ENCODE measurements around the gene TMEM220. TPM values are rescaled to one million over a fixed set of nuclear protein-coding genes. Genes with fewer than 3 reads are reported as not detected.

The TMEM220 gene
- total RNA-seq, 1 experiment from 2014 or later, result 4.0 TPM

DNA sequence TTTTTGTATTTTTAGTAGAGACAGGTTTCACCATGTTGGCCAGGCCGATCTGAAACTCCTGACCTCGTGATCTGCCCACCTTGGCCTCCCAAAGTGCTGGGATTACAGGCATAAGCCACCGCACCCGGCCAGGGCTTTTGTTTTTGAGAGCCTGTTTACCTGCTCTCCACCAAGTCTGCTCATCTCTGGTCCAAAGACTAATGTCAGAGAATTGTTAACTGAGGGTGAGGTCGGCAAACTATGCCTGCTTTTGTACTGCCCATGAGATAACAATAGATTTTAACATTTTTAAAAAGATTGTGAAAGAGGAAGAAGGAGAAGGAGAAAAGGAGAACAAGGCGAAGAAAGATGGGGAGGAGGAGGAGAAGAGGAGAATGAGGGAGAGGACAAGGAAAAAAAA lies 48.1 kb upstream of the TMEM220 start:
- H3K27me3 Mint-ChIP-seq (ENCODE audit: low read depth), result no peaks in the 10 kb centered on the region
- H3K4me1 Mint-ChIP-seq, result peaks cover 9% of the 10 kb centered on the region
- ATAC-seq, result no peak
- ChIA-PET POLR2A (interaction anchor here (1.1 kb wide), 1 partner anchor 21 kb away, joined by 3 read pairs; no protein-coding TSS in a partner anchor), CTCF (interaction anchor here (1.0 to 1.1 kb wide), 2 partner anchors 24 to 67 kb away, joined by 3 read pairs; no protein-coding TSS in a partner anchor)
- TF ChIP-seq, protein P1, sequence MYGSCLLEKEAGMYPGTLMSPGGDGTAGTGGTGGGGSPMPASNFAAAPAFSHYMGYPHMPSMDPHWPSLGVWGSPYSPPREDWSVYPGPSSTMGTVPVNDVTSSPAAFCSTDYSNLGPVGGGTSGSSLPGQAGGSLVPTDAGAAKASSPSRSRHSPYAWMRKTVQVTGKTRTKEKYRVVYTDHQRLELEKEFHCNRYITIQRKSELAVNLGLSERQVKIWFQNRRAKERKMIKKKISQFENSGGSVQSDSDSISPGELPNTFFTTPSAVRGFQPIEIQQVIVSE (CRISPR knock-in tag; IDR thresholded peaks at IDR 0.05; ENCODE audit: borderline replicate concordance), result no peak
- TF ChIP-seq ZNF317 (CRISPR knock-in tag; IDR thresholded peaks at IDR 0.05; ENCODE audit: borderline replicate concordance, low read depth) (no peak), GABPB1 (CRISPR knock-in tag; IDR thresholded peaks at IDR 0.05) (no peak), GTF2I (CRISPR knock-in tag; conservative IDR thresholded peaks at IDR 0.05) (no peak)
- TF ChIP-seq, protein P2, sequence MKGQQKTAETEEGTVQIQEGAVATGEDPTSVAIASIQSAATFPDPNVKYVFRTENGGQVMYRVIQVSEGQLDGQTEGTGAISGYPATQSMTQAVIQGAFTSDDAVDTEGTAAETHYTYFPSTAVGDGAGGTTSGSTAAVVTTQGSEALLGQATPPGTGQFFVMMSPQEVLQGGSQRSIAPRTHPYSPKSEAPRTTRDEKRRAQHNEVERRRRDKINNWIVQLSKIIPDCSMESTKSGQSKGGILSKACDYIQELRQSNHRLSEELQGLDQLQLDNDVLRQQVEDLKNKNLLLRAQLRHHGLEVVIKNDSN (CRISPR knock-in tag; IDR thresholded peaks at IDR 0.05), result no peak
- TF ChIP-seq, protein P3, sequence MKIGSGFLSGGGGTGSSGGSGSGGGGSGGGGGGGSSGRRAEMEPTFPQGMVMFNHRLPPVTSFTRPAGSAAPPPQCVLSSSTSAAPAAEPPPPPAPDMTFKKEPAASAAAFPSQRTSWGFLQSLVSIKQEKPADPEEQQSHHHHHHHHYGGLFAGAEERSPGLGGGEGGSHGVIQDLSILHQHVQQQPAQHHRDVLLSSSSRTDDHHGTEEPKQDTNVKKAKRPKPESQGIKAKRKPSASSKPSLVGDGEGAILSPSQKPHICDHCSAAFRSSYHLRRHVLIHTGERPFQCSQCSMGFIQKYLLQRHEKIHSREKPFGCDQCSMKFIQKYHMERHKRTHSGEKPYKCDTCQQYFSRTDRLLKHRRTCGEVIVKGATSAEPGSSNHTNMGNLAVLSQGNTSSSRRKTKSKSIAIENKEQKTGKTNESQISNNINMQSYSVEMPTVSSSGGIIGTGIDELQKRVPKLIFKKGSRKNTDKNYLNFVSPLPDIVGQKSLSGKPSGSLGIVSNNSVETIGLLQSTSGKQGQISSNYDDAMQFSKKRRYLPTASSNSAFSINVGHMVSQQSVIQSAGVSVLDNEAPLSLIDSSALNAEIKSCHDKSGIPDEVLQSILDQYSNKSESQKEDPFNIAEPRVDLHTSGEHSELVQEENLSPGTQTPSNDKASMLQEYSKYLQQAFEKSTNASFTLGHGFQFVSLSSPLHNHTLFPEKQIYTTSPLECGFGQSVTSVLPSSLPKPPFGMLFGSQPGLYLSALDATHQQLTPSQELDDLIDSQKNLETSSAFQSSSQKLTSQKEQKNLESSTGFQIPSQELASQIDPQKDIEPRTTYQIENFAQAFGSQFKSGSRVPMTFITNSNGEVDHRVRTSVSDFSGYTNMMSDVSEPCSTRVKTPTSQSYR (CRISPR knock-in tag; IDR thresholded peaks at IDR 0.05), result no peak
- TF ChIP-seq, protein P4, sequence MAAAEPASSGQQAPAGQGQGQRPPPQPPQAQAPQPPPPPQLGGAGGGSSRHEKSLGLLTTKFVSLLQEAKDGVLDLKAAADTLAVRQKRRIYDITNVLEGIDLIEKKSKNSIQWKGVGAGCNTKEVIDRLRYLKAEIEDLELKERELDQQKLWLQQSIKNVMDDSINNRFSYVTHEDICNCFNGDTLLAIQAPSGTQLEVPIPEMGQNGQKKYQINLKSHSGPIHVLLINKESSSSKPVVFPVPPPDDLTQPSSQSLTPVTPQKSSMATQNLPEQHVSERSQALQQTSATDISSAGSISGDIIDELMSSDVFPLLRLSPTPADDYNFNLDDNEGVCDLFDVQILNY (CRISPR knock-in tag; IDR thresholded peaks at IDR 0.05), result no peak
- TF ChIP-seq, protein P5, sequence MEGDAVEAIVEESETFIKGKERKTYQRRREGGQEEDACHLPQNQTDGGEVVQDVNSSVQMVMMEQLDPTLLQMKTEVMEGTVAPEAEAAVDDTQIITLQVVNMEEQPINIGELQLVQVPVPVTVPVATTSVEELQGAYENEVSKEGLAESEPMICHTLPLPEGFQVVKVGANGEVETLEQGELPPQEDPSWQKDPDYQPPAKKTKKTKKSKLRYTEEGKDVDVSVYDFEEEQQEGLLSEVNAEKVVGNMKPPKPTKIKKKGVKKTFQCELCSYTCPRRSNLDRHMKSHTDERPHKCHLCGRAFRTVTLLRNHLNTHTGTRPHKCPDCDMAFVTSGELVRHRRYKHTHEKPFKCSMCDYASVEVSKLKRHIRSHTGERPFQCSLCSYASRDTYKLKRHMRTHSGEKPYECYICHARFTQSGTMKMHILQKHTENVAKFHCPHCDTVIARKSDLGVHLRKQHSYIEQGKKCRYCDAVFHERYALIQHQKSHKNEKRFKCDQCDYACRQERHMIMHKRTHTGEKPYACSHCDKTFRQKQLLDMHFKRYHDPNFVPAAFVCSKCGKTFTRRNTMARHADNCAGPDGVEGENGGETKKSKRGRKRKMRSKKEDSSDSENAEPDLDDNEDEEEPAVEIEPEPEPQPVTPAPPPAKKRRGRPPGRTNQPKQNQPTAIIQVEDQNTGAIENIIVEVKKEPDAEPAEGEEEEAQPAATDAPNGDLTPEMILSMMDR (IDR thresholded peaks at IDR 0.05), result no peak
- TF ChIP-seq, protein P6, sequence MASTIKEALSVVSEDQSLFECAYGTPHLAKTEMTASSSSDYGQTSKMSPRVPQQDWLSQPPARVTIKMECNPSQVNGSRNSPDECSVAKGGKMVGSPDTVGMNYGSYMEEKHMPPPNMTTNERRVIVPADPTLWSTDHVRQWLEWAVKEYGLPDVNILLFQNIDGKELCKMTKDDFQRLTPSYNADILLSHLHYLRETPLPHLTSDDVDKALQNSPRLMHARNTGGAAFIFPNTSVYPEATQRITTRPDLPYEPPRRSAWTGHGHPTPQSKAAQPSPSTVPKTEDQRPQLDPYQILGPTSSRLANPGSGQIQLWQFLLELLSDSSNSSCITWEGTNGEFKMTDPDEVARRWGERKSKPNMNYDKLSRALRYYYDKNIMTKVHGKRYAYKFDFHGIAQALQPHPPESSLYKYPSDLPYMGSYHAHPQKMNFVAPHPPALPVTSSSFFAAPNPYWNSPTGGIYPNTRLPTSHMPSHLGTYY (CRISPR knock-in tag; IDR thresholded peaks at IDR 0.05), result no peak
- H3K27ac Mint-ChIP-seq, result no peak overlapping the region
- no peak overlapping the region for H3K4me3 Mint-ChIP-seq
- DNase-seq (ENCODE audit: low spot score), result no peak
- peaks cover 12% of the 10 kb centered on the region for H3K36me3 Mint-ChIP-seq
- peaks cover 26% of the 10 kb centered on the region for H3K9me3 Mint-ChIP-seq

DNA sequence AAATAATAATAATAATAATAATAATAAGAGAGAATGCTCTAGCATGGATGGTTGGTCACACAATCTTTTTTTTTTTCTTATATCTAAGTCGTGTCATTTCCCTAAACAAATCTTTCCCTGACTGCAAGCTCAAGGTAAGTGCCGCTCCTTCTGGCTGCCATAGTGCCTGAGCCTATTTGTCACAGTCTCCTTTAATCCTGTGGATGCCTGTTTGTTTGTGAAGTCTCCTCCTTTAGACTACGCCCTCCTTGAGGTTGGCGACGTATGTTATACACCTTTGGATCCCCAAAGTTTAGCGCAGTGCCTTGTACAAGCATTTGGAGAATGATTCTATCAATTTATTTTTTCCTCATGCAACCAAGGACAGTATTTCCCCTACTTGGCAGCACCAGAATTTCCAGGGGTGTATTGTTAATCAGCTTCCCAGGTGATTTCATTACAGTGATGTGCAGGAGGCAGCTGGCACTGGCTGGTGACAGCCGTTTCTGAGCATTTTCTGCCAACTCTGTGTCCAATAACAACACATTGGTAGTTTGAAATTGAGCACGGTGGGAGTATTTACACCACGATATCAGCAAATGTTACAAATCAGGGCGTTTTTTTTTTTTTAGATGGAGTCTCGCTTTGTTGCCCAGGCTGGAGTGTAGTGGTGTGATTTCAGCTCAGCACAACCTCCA lies 47.4 kb upstream of the TMEM220 start:
- ATAC-seq (no peak), DNase-seq (ENCODE audit: low spot score) (no peak)
- Mint-ChIP-seq H3K4me1 (peaks cover 11% of the 10 kb centered on the region; the same call in 1 of the 2 replicates), H3K4me3 (no peak overlapping the region), H3K27ac (no peak overlapping the region), H3K36me3 (peaks cover 13% of the 10 kb centered on the region), H3K9me3 (peaks cover 24% of the 10 kb centered on the region), H3K27me3 (ENCODE audit: low read depth) (no peaks in the 10 kb centered on the region)
- ChIA-PET POLR2A (no interaction called here), CTCF (interaction anchor here (1.1 kb wide), 1 partner anchor 67 kb away, joined by 3 read pairs; no protein-coding TSS in a partner anchor)
- no peak for TF ChIP-seq KAT7 (CRISPR knock-in tag; IDR thresholded peaks at IDR 0.05; ENCODE audit: borderline replicate concordance)
- no peak for TF ChIP-seq GTF2I (CRISPR knock-in tag; conservative IDR thresholded peaks at IDR 0.05)
- TF ChIP-seq, protein P7, sequence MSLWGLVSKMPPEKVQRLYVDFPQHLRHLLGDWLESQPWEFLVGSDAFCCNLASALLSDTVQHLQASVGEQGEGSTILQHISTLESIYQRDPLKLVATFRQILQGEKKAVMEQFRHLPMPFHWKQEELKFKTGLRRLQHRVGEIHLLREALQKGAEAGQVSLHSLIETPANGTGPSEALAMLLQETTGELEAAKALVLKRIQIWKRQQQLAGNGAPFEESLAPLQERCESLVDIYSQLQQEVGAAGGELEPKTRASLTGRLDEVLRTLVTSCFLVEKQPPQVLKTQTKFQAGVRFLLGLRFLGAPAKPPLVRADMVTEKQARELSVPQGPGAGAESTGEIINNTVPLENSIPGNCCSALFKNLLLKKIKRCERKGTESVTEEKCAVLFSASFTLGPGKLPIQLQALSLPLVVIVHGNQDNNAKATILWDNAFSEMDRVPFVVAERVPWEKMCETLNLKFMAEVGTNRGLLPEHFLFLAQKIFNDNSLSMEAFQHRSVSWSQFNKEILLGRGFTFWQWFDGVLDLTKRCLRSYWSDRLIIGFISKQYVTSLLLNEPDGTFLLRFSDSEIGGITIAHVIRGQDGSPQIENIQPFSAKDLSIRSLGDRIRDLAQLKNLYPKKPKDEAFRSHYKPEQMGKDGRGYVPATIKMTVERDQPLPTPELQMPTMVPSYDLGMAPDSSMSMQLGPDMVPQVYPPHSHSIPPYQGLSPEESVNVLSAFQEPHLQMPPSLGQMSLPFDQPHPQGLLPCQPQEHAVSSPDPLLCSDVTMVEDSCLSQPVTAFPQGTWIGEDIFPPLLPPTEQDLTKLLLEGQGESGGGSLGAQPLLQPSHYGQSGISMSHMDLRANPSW (CRISPR knock-in tag; conservative IDR thresholded peaks at IDR 0.05; ENCODE audit: low read depth), result no peak
- no peak for TF ChIP-seq SMAD3 (CRISPR knock-in tag; IDR thresholded peaks at IDR 0.05; ENCODE audit: borderline replicate concordance)
- TF ChIP-seq FOXJ3 (CRISPR knock-in tag; IDR thresholded peaks at IDR 0.05; ENCODE audit: borderline replicate concordance), result no peak
- no peak for TF ChIP-seq NR1H2 (CRISPR knock-in tag; IDR thresholded peaks at IDR 0.05)
- TF ChIP-seq HMGA2 (CRISPR knock-in tag; IDR thresholded peaks at IDR 0.05), result no peak
- no peak for TF ChIP-seq MYBL2 (CRISPR knock-in tag; IDR thresholded peaks at IDR 0.05)
- TF ChIP-seq NR2C2 (CRISPR knock-in tag; IDR thresholded peaks at IDR 0.05), result no peak
- TF ChIP-seq, protein P8, sequence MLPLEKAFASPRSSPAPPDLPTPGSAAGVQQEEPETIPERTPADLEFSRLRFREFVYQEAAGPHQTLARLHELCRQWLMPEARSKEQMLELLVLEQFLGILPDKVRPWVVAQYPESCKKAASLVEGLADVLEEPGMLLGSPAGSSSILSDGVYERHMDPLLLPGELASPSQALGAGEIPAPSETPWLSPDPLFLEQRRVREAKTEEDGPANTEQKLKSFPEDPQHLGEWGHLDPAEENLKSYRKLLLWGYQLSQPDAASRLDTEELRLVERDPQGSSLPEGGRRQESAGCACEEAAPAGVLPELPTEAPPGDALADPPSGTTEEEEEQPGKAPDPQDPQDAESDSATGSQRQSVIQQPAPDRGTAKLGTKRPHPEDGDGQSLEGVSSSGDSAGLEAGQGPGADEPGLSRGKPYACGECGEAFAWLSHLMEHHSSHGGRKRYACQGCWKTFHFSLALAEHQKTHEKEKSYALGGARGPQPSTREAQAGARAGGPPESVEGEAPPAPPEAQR (CRISPR knock-in tag; IDR thresholded peaks at IDR 0.05), result no peak
- TF ChIP-seq SMAD4 (CRISPR knock-in tag; IDR thresholded peaks at IDR 0.05), result no peak
